Measurements from ENCODE around the gene UNC80.

DNA sequence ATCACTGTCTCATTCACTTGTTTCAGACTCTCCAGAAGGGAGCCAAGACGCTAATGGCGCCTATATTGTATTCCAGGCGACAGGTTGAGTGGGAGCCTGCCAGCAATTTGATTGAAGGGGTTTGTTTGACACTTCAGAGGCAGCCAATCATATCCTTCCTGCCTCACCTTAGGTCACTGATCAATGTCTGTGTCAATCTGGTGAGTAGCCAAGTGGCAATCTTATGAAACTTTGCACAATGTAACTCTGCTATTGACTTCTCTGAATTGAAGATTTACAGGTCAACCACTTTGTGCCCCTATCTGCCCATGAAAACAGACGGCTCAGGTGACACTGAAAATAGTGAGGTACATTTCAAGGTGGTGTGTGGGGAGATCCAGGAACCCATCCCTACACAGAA lies 198.1 kb downstream of the UNC80 start:
- TF ChIP-seq EZH2 (IDR thresholded peaks at IDR 0.05): no peak
- no peak for TF ChIP-seq POLR2AphosphoS5 (IDR thresholded peaks at IDR 0.05; ENCODE audit: borderline replicate concordance, low read depth, low read length)

Measured in SK-N-MC (cell line).